WTC11 (cell line): ENCODE measurements around the gene STK35.

Source experiments
- TF ChIP-seq, protein P1 (sequence below): fragments of 200-600 bp; IDR thresholded peaks from 2 replicates; pipeline ENCODE4 v1.8.0; 2022; ENCODE audit warnings: antibody characterized with exemption
- TF ChIP-seq, protein P2 (sequence below): sonication (generic); formaldehyde crosslinking; conservative IDR thresholded peaks from 2 replicates; pipeline ENCODE4 v1.8.1; 2023; ENCODE audit warnings: mild to moderate bottlenecking, low read depth, missing genetic modification reagents, moderate library complexity

DNA sequence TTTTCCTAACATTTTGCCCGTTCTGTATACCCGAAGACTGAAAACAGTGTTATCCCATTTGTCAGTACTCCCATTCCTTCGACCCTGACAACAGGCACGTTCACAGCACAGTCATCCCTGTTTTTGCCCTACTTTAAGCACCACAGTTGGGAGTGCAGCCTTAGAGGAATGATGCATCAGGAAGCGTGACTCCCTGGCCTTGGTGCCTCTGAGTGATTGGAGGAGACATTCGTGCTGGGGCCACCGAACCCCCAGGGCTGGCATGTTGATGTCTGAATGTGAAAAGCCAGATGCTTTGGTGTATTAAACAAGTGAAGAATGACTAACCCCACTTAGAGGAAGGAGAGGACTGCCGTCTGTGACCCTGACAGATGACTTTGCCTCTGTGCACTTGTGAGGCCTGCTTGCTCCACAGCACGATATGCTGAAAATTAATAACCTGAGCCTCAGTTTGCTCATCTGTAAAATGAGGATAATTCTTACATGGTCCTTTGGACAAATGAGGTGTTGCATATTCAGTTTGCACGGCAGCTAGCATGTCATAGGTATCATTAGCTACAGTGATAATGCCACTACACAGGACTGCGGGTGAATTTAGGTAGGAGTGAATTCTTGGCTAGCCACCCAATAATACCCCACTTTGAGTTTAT is 36.0 kb downstream of the STK35 start:
- TF ChIP-seq, protein P1, sequence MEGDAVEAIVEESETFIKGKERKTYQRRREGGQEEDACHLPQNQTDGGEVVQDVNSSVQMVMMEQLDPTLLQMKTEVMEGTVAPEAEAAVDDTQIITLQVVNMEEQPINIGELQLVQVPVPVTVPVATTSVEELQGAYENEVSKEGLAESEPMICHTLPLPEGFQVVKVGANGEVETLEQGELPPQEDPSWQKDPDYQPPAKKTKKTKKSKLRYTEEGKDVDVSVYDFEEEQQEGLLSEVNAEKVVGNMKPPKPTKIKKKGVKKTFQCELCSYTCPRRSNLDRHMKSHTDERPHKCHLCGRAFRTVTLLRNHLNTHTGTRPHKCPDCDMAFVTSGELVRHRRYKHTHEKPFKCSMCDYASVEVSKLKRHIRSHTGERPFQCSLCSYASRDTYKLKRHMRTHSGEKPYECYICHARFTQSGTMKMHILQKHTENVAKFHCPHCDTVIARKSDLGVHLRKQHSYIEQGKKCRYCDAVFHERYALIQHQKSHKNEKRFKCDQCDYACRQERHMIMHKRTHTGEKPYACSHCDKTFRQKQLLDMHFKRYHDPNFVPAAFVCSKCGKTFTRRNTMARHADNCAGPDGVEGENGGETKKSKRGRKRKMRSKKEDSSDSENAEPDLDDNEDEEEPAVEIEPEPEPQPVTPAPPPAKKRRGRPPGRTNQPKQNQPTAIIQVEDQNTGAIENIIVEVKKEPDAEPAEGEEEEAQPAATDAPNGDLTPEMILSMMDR = no peak
- TF ChIP-seq, protein P2, sequence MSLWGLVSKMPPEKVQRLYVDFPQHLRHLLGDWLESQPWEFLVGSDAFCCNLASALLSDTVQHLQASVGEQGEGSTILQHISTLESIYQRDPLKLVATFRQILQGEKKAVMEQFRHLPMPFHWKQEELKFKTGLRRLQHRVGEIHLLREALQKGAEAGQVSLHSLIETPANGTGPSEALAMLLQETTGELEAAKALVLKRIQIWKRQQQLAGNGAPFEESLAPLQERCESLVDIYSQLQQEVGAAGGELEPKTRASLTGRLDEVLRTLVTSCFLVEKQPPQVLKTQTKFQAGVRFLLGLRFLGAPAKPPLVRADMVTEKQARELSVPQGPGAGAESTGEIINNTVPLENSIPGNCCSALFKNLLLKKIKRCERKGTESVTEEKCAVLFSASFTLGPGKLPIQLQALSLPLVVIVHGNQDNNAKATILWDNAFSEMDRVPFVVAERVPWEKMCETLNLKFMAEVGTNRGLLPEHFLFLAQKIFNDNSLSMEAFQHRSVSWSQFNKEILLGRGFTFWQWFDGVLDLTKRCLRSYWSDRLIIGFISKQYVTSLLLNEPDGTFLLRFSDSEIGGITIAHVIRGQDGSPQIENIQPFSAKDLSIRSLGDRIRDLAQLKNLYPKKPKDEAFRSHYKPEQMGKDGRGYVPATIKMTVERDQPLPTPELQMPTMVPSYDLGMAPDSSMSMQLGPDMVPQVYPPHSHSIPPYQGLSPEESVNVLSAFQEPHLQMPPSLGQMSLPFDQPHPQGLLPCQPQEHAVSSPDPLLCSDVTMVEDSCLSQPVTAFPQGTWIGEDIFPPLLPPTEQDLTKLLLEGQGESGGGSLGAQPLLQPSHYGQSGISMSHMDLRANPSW (CRISPR knock-in tag) = no peak
